Kasumi-1 (cell line): ENCODE results near the gene PLEKHH1.
"Not testable (repeated sequence)": the region's sequence is repeated elsewhere in the genome, so short reads cannot be mapped to it uniquely, and the experiment has no call there.

ENCODE experiments used
- DNase-seq, 2 experiments: peaks; one replicate each; lab custom pipeline; 2025; lab: John Stamatoyannopoulos, UW

PLEKHH1 gene

DNA sequence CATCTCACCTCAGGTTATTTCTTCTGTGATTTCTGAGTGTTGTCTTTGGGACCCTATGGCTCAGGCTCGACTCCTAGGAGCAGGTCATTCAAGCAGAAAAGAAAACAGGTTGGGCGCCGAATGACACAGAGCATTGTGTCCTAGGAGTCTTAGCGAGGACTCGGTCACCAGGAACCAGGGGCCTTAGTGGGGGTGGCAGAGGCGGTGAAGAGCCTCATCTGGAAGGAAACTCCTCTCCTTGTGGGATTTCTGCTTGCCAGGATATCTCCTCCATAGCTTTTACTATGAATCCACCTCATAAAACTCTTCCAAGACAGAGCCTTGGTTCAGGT is 630 bp downstream of the PLEKHH1 start:
- DNase-seq: no peak

DNA sequence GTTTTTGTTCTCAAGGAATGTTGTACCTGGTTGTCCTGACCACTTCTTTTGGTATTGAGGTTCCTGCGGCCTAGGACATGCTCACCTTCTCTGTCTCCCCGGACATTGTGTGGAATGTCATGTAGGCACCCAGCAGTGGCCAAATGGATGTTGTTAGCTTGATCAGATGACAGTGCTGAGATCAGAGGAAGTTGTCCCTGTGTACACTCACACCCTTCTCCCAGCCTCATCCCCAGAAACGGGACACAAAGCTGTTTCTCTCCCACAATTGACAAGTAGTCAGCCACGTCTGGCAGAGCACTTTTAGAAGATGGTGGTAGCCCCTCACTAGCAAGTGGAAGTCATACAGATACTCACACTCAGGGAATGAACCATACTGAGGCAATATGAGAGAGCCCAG is 3.0 kb downstream of the PLEKHH1 start:
- DNase-seq: no peak

DNA sequence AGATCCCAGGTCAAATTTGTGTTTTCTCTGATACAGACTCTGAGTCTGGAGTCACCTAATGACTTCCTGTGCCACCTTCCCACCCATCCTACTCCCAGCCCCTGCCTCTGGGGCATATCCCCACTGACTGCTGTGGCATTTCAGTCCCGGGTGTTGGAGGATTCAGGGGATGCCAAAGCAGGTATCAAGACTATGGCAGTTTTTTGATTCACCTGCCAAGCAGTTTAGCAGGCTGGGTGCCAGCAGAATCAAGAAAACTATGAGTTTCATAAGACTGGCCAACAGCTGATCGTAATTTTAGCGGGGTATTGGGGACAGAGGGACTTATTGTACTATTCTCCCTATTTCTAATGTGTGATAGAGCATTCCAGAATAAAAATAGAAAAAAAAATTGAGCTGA is 4.6 kb downstream of the PLEKHH1 start:
- no peak for DNase-seq

DNA sequence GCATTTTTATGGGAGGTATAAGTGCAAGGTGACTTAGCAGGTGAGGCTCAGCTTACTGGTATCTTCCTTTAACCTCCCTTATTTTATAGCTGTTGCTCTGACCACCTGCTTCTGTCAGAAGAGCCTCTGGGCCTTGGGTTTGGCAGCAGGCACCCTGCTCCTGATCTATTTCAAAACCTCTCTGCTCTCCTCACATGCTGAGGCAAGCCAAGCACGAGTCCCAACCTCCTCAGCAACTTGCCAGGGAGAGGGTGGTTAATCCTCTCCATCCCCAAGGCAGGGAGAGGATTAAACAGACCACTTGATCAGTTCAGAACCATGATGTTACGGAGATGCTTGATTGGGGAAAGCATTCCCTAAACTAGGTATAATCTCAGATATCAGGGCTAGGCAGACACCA is 5.4 kb downstream of the PLEKHH1 start:
- no peak for DNase-seq

DNA sequence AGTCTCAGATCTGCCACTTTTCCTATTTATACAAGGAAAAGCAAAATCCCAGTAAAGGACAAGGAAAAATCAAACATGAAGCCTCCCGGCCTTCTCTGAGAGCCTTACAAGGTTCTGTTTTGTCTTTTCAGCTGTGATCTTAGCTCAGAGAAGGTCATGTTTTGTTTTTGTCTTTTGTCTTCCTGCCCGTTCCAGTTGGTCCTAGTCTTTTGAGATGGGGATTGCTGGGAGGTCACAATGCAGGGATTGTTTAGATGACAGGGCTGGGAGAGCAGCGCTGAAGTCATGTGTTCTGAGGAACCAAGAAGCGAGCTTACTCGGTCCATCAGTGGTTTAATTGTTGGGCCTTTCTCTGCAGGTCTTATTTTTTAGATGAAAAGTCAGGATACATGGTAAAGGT is 6.0 kb downstream of the PLEKHH1 start:
- no peak for DNase-seq

DNA sequence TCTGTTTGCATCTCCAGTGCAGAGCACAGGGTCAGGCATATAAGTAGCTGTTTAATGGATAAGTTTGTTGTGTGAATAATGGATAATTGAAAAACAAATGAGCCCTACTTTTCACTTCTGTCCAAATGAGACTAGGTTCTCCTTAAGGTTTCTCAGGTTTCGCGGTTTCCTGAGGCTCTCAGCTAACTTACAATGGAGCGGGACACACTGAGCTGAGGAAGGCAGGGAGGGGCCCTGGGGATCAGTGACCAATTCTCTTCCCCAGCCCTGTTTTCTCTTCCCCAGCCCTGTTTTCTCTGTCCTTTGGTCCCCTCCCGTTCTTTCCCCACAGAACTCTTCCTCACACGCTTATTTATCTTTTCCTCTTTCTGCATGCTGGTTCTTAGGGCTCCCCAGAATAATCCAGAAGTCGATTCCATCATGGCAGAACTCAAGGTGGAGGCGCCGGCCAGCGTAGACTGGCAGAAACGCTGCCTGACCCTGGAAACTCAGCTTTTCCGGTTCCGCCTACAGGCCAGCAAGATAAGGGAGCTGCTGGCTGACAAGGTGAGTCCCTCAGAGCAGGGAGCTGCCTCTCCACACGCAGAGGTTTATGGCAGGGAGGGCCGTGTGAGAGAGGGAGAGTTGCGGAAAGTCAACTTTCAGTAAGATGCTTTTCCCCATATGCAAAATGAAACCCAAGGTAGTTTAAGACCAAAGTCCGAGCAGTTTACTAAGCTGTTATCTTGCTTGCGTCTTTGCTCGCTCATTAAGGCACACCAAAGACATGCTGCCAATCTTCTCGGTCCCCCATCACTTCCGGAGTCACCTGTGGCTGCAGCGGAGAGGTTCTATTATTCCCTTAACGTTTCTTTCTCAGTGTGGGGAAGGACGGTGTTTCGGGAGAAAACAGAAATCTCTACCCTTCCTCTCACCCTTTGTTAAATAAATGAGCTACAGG is 8.6 kb downstream of the PLEKHH1 start:
- DNase-seq: no peak

DNA sequence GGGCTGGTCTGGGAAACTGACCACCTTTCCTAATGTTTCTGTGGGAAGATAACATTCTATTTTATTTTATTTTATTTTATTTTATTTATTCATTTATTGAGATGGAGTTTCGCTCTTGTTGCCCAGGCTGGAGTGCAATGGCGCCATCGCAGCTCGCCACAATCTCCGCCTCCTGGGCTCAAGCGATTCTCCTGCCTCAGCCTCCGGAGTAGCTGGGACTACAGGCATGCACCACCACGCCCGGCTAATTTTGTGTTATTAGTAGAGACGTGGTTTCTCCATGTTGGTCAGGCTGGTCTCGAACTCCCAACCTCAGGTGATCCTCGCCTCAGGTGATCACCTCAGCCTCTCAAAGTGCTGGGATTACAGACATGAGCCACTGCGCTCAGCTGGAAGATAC is 9.5 kb downstream of the PLEKHH1 start:
- DNase-seq: not testable (repeated sequence)

DNA sequence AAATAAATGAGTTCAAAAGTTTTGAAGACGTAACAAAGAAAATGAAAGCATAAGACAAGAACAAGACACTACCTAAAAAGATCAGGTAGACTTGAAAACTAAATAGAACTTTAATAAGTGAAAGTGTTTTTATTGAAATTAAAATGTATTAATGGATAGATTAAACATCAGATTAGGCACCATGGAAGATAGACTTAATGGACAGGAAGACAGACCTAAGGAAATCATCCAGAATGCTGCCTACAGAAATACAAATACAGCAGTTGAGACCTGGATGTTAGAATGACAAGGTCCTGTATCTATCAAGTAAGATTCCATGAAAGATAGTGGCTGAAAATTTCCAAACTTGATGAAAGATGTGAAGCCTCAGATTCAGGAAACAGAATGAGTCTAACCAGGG is 11.5 kb downstream of the PLEKHH1 start:
- no peak for DNase-seq

DNA sequence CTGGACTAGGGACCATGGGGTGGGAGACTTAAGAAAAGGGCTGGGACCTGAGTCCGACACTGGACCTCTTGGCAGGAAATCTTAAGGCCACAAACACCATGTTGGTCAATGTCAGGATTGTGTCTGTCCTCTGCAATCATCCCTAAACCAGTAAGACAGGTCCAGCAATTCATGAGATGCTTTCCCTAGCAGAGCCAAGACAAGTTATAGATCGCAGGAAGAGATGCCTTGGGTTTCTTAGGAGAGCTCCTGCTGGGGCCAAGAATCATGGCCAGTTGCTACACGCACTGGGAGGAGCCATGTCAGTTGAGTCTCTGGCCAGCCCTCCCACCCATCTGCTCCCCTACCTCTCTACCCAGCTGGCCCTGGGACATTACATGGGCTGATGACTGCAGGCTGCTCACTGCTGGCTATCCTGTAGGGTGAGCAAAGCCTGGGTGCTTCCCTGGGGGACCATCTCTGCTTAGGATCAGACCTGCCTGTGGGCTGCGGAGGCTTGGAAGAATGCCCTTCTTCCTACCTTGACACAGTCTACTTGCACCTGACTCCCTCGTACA is 14.2 kb downstream of the PLEKHH1 start:
- no peak for DNase-seq

DNA sequence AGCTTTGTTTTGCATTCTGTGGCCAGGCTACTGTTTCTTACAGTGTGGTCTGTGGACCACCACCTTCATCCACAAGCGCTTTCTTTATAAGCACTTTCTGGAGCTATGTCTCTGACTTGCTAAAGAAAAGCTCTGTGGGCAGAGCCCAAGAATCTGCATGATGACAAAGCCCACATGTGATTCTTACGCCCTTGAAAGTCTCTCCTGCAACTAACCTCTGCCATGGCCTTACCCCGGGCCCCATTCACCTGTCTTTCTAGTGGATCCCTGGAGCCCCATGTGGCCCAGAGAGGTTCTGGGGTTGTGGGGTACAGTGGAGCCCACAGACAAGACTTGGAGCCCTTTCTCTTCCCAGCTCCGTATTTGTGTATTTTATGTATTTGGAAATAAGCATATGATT is 16.6 kb downstream of the PLEKHH1 start:
- DNase-seq: no peak

DNA sequence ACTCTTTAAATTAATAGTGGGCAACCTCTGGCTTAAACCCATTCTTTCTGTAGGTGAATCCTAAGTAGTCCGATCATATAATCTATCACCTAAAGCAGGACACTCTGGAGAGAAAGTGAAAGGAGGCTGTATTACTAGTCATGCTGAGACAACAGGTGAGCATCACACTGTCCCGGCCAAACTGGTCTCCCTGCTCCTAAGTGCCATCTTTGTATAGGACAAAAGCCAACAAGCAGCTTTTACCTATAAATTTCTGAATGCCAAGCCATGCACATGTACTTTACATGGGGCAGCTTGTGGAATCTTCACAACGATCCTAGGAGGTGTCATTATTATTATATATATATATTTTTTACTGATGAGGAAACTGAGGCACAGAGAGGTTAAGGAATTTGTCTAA is 18.0 kb downstream of the PLEKHH1 start:
- DNase-seq: no peak

DNA sequence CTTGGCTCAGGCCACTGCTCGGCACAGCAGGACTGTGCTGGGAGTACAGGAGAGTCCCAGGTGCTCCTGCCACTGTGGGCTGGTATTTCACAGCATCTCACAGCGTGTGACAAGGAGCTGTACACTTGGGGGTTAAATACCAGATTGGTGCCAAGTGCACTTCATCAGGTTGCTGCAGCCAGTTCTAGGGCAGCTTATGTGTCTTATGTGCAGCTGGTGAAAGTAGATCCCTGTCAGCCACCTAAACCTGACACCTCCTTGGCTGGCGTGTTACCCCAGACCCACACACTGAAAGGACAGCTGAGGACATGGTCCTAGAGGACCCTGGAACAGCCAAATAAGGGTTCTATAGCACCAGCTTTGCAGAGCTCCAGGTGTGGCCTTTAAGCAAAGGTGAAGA is 18.9 kb downstream of the PLEKHH1 start:
- DNase-seq: no peak

DNA sequence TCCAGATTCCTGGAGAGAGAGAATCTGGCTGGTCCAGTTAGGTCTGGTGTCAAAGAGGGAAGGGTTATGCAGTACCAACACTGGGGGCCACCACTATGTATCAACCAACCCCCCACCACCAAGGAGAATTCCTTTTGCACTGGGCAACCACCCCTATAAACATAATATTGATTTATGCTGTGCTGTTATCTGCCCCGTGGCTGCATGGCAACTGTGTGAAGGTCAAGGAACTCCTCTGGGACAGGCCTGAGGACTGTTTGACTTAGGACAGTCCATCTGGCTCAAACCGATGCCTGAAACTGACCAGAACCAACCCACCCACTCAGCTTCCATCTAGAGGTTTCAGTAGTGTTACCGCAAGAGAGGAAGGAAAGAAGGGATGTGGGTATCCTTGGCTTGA is 20.5 kb downstream of the PLEKHH1 start:
- no peak for DNase-seq

DNA sequence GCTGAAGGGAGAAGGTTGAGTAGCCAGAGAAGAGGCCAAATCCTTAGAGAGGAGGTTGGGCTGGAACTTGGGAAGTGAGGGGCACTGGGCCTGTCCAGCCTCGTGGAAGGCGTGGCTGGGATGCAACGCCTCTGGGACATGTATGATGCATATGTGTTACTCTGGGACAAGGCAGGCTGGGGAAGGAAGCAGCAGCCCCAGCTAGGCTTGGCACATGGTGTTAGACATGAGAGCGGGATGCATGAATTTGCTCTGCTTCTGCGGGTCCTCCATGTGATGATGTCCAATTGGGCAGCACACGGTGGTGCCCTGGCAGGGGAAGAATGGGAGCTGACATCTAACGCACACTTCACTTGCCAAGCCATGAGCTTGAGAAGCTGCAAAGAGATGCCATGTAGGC is 21.3 kb downstream of the PLEKHH1 start:
- DNase-seq: no peak

DNA sequence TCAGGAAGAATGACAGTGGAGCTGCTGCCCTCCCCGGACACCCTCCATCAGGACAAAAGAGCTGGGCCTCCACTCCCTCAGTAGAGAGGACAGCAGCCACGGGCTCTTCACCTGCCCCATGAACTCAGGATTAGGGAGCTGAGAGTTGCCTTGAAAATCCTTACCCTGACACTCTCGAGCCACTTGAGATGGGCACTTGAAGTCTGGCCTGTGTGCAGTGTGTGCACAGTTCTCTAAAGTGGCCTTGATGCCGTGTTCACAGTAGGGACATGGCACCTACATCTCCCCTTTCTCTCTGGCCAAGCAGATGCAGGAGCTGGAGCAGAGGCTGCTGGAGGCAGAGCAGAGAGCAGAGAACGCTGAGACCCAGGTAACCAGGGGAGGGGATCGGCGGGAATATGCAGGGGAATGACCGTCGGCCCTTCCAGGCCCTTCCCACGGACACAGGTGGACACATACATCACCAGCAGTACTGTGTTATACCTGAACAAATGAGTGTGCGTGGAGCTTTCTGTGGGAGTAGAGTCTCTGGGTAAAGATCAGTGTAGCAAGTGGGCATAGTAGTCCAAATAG is 22.5 kb downstream of the PLEKHH1 start:
- no peak for DNase-seq

DNA sequence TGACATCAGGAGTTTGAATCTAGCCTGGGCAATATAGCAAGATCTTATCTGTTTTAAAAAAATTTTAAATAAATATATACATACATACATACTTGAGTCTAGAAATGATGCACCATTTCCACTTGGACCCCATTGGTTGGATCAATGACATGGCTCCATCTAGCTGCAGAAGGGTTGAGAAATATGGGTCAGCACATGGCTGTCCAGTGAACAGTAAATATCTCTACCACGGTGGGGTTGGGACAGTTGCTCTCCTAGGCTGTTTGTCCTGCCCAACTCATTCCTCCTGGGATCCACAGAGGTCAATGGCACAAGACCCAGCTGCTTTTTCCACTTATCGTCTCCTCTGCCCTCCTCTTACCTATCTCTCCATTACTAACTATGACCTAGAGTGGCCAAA is 23.6 kb downstream of the PLEKHH1 start:
- no peak for DNase-seq

DNA sequence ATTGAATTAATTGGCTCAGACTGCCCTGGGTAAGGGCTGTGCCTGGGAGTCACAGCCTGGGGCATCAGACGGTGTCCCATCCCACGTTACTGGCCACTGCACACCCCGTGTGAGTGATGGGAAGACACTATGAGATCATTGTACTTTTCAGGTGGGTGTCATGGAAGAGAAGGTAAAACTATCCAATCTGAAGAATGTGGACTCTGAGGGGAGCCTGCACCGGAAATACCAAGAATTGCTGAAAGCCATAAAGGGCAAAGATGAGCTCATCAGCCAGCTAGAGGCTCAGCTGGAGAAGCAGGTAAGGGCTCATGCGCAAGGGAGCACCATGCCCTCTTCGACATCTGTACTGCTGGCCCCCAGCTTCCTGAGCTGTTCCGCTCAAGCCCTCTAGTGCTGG is 24.0 kb downstream of the PLEKHH1 start:
- DNase-seq: peak in 1 of 2 experiments; percentile 2

DNA sequence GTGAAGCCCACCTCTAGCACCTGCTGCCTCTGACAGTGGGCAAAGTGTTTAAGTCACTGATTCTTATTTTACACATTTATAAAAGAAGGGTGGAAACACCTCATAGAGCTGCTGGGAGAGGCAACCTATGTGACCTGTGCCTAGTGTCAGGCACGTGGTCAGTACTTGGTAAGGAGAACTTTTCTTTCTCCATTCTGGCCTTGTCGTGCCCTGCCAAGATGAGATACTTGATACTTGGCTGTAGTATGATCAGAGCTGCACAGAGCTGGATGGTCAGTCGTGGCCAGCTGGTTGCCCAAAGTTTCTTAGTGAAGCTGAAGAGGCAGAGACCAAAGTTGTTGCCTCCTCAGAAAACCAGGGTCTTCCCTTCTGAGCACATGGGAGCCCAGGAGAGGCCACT is 24.6 kb downstream of the PLEKHH1 start:
- no peak for DNase-seq

DNA sequence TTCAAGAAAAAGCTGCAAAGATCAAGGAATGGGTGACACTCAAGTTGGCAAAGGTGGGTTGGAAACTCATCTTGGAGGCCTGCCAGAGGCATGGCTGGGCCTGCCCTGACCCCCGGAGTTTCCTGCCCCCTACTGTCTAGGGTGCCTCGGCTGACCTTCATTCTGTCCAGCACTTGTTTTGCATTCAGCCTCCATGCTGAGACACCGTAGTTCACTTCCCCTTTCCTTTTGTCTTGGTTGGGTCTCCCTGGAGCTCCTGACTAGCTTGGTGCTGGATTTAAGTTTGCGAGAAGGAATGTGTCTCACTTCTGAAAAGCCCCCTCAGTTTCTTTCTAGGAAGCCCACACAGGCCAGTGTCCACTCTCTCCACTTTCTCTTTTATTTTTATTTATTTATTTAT is 26.5 kb downstream of the PLEKHH1 start:
- peak; percentile 22 to 29 for DNase-seq

DNA sequence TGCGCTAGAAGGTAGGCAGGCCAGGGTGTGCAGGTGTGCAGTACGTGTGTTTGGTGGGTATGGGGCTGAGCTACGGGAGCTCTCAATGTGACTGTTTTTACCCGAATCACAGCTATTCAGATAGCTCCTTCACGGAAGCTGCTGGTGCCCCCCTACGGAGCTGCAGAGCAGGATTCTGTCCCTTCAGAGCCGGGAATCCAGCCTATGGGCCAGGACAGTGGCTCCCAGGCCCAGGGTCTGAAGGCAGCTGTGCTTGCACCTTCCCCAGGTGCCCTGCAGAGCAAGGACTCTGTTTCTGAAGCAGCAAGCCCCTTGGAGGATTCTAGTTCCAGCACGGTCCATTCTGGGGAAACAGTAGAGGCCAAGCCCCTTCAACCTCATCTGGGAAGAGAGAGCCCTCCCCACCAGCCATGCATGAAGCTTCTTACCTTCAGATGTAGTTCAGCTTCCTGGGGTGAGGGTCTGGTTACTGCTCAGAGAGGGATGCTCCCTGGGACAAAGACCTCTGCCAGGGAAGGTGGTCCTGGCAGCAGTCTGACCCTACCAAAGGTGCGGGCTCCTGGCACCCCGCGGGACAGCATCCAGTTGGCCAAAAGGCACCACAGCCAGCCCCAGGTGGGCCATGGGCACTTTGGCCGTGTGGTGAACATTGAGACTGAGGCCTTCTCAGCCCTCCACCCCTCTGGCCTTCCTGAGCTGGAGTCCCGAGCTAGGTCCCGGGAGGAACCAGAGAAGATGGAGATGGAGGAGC is 29.1 kb downstream of the PLEKHH1 start:
- DNase-seq: no peak

DNA sequence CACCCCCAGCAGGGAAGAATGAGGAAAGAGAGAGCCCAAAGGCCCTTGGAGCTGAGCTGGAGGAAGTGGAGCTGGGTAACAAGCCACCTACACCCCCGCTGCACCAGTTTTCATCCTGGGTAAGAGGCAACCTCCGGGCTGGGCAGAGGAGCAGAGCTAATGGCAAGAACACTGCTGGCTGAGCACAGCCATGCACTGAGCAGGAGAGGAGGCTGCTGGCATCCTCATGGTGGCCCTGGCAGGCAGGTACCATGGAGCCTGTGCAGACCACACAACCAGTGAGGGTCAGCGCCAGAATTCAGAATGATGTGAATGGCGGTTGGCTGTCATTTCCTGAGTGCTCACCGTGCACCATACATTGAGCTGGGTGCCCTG is 29.7 kb downstream of the PLEKHH1 start:
- DNase-seq: no peak

DNA sequence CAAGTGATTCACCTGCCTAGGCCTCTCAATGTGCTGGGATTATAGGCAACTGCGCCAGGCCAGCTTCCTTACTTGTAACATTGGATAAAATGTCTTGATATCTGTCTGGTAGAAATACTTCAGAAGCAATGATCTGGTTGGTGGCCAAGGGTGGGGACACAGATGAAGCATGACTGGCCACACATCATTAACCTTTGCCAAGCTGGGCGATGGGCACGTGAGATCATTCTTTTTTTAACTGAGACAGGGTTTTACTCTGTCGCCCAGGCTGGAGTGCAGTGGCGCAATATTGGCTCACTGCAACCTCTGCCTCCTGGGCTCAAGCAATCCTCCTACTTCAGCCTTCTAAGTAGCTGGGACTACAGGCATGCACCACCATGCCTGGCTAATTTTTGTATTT is 31.1 kb downstream of the PLEKHH1 start:
- DNase-seq: no peak

DNA sequence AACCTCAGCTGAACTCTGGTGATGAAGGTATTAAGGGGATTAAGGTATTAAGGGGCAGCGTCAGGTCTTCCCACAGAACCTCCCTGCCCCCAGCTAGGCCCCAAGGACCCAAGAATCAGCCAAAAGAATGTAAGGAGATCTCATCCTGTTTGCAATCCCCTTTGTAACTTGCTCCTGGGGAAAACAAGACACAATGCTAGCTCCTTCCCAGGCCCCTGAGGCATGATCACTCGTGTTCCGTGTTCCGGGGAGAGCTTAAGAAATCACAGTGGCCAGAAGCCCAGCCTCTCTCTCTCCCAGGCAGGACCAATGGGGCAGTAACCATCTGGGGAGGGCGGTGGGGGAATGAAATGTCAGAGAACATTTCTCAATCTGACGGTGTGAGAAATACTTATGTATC is 33.8 kb downstream of the PLEKHH1 start:
- no peak for DNase-seq
